ENCODE measurements around the gene POLD3.

- TF ChIP-seq POLR2A (IDR thresholded peaks at IDR 0.05): no peak
- no peak for TF ChIP-seq CTCF (IDR thresholded peaks at IDR 0.05)
These were observed 99.4 kb downstream of the POLD3 start for GRCh38 chr11:74691755-74692154.

Measured in heart left ventricle (tissue), 13 donors.